Umbilical cord (tissue), 2 donors: ENCODE results near the gene ZNF536. TPM values are rescaled to one million over a fixed set of nuclear protein-coding genes. Genes with fewer than 3 reads are reported as not detected.

ENCODE experiments used
- DNase-seq: peaks from one replicate; pipeline ENCODE4 v3.0.0-alpha.2; 2015; ENCODE audit warnings: low spot score
- total RNA-seq: library from RNA; depleted of rRNA; stranded (reverse); fragments of >200 nt; gene quantifications from one replicate; pipeline ENCODE4 v1.2.3, GENCODE V29; 2014; ENCODE audit warnings: low replicate concordance; ENCODE audit not compliant: insufficient read depth

Gene ZNF536
- total RNA-seq, 1 donor from 2014 or later: 4.6 TPM

- no peak for DNase-seq
Measured at GRCh38 chr19:30363073-30363472, 9.1 kb upstream of the ZNF536 start.

- DNase-seq: no peak
Measured at GRCh38 chr19:30364866-30365800, 7.1 kb upstream of the ZNF536 start.

- no peak for DNase-seq
Measured at GRCh38 chr19:30366282-30366681, 5.9 kb upstream of the ZNF536 start.

GRCh38 chr19:30367006-30367405, 5.2 kb upstream of the ZNF536 start:
- DNase-seq: no peak

- no peak for DNase-seq
Measured at GRCh38 chr19:30367421-30367820, 4.8 kb upstream of the ZNF536 start.

- DNase-seq: no peak
Measured at GRCh38 chr19:30369833-30370232, 2.4 kb upstream of the ZNF536 start.

- DNase-seq: no peak
Measured at GRCh38 chr19:30371161-30371836, 885 bp upstream of the ZNF536 start.

GRCh38 chr19:30373593-30373992, 1.4 kb downstream of the ZNF536 start:
- DNase-seq: no peak

- no peak for DNase-seq
Measured at GRCh38 chr19:30374539-30374864, 2.3 kb downstream of the ZNF536 start.

GRCh38 chr19:30374865-30375552, 2.8 kb downstream of the ZNF536 start:
- no peak for DNase-seq

GRCh38 chr19:30375553-30376031, 3.4 kb downstream of the ZNF536 start:
- no peak for DNase-seq

GRCh38 chr19:30376272-30376671, 4.1 kb downstream of the ZNF536 start:
- no peak for DNase-seq

- DNase-seq: no peak
Measured at GRCh38 chr19:30376826-30377425, 4.7 kb downstream of the ZNF536 start.

- DNase-seq: no peak
Measured at GRCh38 chr19:30378701-30379100, 6.5 kb downstream of the ZNF536 start.

- DNase-seq: no peak
Measured at GRCh38 chr19:30379841-30380610, 7.8 kb downstream of the ZNF536 start.

- DNase-seq: no peak
Measured at GRCh38 chr19:30381366-30381765, 9.2 kb downstream of the ZNF536 start.

GRCh38 chr19:30385174-30385573, 13.0 kb downstream of the ZNF536 start:
- DNase-seq: no peak

GRCh38 chr19:30385666-30386065, 13.5 kb downstream of the ZNF536 start:
- DNase-seq: no peak

GRCh38 chr19:30386551-30387143, 14.5 kb downstream of the ZNF536 start:
- no peak for DNase-seq

- no peak for DNase-seq
Measured at GRCh38 chr19:30387311-30388115, 15.3 kb downstream of the ZNF536 start.
